ENCODE measurements around the gene RUNX3.
A peak's percentile ranks its signal among the peaks of the same experiment; 100 is the strongest.
"Not testable (repeated sequence)": the region's sequence is repeated elsewhere in the genome, so short reads cannot be mapped to it uniquely, and the experiment has no call there.

RUNX3 gene

GRCh38 chr1:24913616-24914225 is 16.4 kb downstream of the RUNX3 start:
- H3K36me3 Mint-ChIP-seq (ENCODE audit: low read depth): peaks cover 41% of the 10 kb centered on the region
- no peak overlapping the region for H3K27ac Mint-ChIP-seq
- no peak for DNase-seq (ENCODE audit: low spot score)
- H3K27me3 Mint-ChIP-seq (ENCODE audit: low read depth): no peaks in the 10 kb centered on the region
- no peaks in the 10 kb centered on the region for H3K9me3 Mint-ChIP-seq
- no peak overlapping the region for H3K4me3 Mint-ChIP-seq
- peaks cover 13% of the 10 kb centered on the region for H3K4me1 Mint-ChIP-seq (ENCODE audit: low read depth)

- no peaks in the 10 kb centered on the region for H3K9me3 Mint-ChIP-seq
- H3K36me3 Mint-ChIP-seq (ENCODE audit: low read depth): peaks cover 43% of the 10 kb centered on the region
- H3K27me3 Mint-ChIP-seq (ENCODE audit: low read depth): no peaks in the 10 kb centered on the region
- no peak overlapping the region for H3K4me3 Mint-ChIP-seq
- DNase-seq (ENCODE audit: low spot score): no peak
- H3K27ac Mint-ChIP-seq: peak overlapping the region; percentile 57
- peaks cover 13% of the 10 kb centered on the region for H3K4me1 Mint-ChIP-seq (ENCODE audit: low read depth)
These were observed 16.8 kb downstream of the RUNX3 start for GRCh38 chr1:24913274-24913604.

- H3K27ac Mint-ChIP-seq: peak overlapping the region; percentile 77
- peaks cover 13% of the 10 kb centered on the region for H3K4me1 Mint-ChIP-seq (ENCODE audit: low read depth)
- peaks cover 45% of the 10 kb centered on the region for H3K36me3 Mint-ChIP-seq (ENCODE audit: low read depth)
- DNase-seq (ENCODE audit: low spot score): no peak
- H3K27me3 Mint-ChIP-seq (ENCODE audit: low read depth): no peaks in the 10 kb centered on the region
- no peaks in the 10 kb centered on the region for H3K9me3 Mint-ChIP-seq
- no peak overlapping the region for H3K4me3 Mint-ChIP-seq
These were observed 17.5 kb downstream of the RUNX3 start for GRCh38 chr1:24912376-24913273.

GRCh38 chr1:24911651-24912155 is 18.4 kb downstream of the RUNX3 start:
- no peaks in the 10 kb centered on the region for H3K27me3 Mint-ChIP-seq (ENCODE audit: low read depth)
- H3K27ac Mint-ChIP-seq: peak overlapping the region; percentile 94
- no peak overlapping the region for H3K4me3 Mint-ChIP-seq
- DNase-seq (ENCODE audit: low spot score): no peak
- peaks cover 47% of the 10 kb centered on the region for H3K36me3 Mint-ChIP-seq (ENCODE audit: low read depth)
- peaks cover 13% of the 10 kb centered on the region for H3K4me1 Mint-ChIP-seq (ENCODE audit: low read depth)
- no peaks in the 10 kb centered on the region for H3K9me3 Mint-ChIP-seq

DNA sequence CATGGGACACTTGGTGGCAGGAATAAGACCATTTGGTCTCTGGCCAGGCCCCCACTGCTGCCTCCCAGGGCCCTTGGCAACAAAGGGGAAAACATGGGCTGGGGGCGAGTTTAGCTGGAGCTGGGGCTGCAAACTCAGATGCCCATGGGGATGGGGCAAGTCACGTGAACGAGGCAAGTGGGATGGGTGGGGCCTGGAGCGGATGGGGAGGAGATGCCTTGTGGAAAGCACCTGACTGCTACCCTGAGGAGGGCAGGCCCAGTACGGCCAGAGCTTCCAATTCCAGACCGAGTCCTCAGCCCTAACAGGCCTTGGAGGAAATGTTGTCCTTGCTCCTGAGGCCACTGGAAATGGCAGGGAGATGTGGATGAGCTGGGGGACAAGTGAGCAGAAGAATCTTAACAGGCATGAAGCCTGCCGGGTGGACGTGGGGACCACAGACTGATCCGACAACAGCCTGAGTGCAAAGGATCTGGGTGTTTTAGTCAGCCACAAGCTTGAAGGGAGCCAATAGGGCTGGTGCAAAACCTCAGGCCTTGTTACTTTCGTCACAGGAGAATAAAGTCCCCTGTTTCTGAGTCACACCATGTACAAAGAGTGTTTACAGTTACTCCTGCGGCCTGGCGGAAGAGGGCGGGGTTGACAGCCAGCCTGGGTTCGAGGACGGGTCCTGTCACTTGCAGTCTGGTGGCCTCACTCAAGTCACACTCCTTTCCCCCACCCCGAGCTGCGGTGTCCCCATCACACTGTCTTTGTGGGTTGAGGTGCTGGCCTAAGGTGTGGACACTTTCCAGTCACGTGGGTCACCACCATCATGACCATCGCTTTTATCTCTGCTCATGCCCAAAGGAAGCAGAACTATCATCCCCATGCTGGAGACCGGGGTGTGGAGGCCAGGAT is 19.1 kb downstream of the RUNX3 start:
- Mint-ChIP-seq H3K27me3 (ENCODE audit: low read depth) (no peaks in the 10 kb centered on the region), H3K27ac (peak overlapping the region; percentile 94), H3K4me1 (ENCODE audit: low read depth) (peaks cover 13% of the 10 kb centered on the region), H3K4me3 (peak overlapping the region; percentile 52), H3K36me3 (ENCODE audit: low read depth) (peaks cover 47% of the 10 kb centered on the region), H3K9me3 (no peaks in the 10 kb centered on the region)
- DNase-seq (ENCODE audit: low spot score): peak; percentile 38

DNA sequence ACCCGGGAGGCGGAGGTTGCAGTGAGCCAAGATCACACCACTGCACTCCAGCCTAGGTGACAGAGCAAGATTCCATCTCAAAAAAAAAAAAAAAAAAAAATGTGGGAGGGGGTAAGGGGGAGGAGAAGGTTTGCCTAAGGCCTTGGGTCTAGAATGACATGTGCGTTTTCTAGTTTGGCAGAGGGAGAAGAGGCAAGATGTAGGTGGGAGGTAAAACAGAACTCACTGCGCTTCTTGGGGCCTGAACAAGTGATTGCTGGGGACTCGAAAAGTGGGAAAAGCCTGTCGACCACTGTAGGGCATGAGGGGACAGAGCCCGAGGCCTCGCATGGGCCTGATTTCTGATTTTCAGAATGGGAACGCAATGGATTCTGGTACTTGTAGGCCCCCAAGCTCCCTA is 19.9 kb downstream of the RUNX3 start:
- Mint-ChIP-seq H3K4me1 (ENCODE audit: low read depth) (peaks cover 11% of the 10 kb centered on the region), H3K36me3 (ENCODE audit: low read depth) (peaks cover 44% of the 10 kb centered on the region)

DNA sequence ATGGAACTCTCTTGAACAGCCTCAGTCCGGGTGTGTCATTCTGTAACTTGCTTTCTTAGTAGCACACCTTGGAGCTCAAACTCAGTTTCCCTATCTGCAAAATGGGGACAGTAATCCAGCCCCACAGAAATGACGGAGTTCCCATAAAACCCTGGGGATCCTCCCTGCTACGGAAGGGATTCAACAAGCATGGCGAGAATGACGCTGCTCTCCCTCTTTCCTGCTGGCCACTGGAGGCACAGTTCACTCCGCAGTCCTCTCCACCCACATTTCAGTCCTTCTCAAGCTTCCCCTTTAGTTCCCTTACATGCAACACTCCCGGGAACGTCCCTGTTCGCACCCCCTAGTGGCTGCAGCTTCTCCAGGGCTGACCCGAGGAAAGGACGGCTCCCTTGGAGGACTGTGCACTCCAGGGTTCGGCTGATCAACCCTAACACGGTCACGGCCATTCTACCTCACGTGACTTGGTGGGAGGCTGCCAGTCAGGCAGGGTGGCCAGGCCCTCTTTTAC is 20.6 kb downstream of the RUNX3 start:
- H3K36me3 Mint-ChIP-seq (ENCODE audit: low read depth): peaks cover 40% of the 10 kb centered on the region
- H3K4me1 Mint-ChIP-seq (ENCODE audit: low read depth): peaks cover 10% of the 10 kb centered on the region

More for the DNA sequence above, 19.9 kb downstream of the RUNX3 start:
- H3K9me3 Mint-ChIP-seq: no peaks in the 10 kb centered on the region
- DNase-seq (ENCODE audit: low spot score): no peak
- H3K27me3 Mint-ChIP-seq (ENCODE audit: low read depth): no peaks in the 10 kb centered on the region
- no peak overlapping the region for H3K4me3 Mint-ChIP-seq
- peak overlapping the region; percentile 26 for H3K27ac Mint-ChIP-seq

GRCh38 chr1:24908591-24909259 is 21.4 kb downstream of the RUNX3 start:
- Mint-ChIP-seq H3K36me3 (ENCODE audit: low read depth) (peaks cover 44% of the 10 kb centered on the region), H3K4me3 (no peak overlapping the region), H3K27ac (no peak overlapping the region), H3K4me1 (ENCODE audit: low read depth) (peaks cover 10% of the 10 kb centered on the region), H3K27me3 (ENCODE audit: low read depth) (no peaks in the 10 kb centered on the region), H3K9me3 (no peaks in the 10 kb centered on the region)
- DNase-seq (ENCODE audit: low spot score): no peak

More for the DNA sequence above, 20.6 kb downstream of the RUNX3 start:
- no peaks in the 10 kb centered on the region for H3K27me3 Mint-ChIP-seq (ENCODE audit: low read depth)
- H3K27ac Mint-ChIP-seq: peak overlapping the region; percentile 39
- no peak overlapping the region for H3K4me3 Mint-ChIP-seq
- no peak for DNase-seq (ENCODE audit: low spot score)
- no peaks in the 10 kb centered on the region for H3K9me3 Mint-ChIP-seq

GRCh38 chr1:24907587-24908294 is 22.3 kb downstream of the RUNX3 start:
- H3K36me3 Mint-ChIP-seq (ENCODE audit: low read depth): peaks cover 43% of the 10 kb centered on the region
- not testable (repeated sequence) for DNase-seq (ENCODE audit: low spot score); H3K9me3 Mint-ChIP-seq; H3K4me3 Mint-ChIP-seq; H3K27me3 Mint-ChIP-seq (ENCODE audit: low read depth); H3K27ac Mint-ChIP-seq
- H3K4me1 Mint-ChIP-seq (ENCODE audit: low read depth): peaks cover 10% of the 10 kb centered on the region

DNA sequence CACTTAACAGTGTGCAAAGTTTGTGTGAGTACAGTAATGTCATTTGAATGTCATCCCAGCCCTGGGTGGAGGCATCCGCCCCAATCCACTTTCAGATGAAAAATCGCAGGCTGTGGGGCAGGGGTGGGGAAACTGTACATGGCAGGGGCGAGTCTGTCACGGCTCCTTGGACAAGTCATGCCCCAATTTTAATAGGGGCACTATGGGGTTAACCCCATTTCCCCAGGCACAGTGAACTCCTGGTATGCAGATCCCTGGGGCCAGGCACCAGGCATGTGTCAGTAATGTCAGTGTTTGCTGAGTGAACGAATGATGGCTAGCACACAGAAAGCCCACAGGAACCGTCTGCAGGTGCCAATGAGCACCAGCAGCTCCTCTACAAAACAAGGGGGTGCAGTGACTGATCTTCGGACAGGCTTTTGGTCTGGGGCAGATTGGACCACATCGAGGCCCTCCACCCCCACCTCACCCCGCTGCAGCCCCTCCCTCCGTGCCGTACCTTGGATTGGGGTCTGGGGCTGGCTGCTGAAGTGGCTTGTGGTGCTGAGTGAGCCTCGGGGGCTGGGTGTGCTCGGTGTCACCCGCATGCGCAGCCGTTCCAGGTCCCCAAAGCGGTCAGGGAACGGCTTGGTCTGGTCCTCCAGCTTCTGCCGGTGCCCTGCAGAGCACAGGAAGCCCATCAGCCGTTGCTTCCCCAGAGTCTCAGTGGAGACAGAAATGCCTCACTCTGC is 23.2 kb downstream of the RUNX3 start:
- peaks cover 41% of the 10 kb centered on the region for H3K36me3 Mint-ChIP-seq (ENCODE audit: low read depth)

GRCh38 chr1:24905979-24906720 is 23.9 kb downstream of the RUNX3 start:
- H3K36me3 Mint-ChIP-seq (ENCODE audit: low read depth): peaks cover 41% of the 10 kb centered on the region
- DNase-seq (ENCODE audit: low spot score): no peak
- H3K4me3 Mint-ChIP-seq: no peak overlapping the region
- peaks cover 5% of the 10 kb centered on the region for H3K4me1 Mint-ChIP-seq (ENCODE audit: low read depth)
- H3K27me3 Mint-ChIP-seq (ENCODE audit: low read depth): no peaks in the 10 kb centered on the region
- no peak overlapping the region for H3K27ac Mint-ChIP-seq
- no peaks in the 10 kb centered on the region for H3K9me3 Mint-ChIP-seq

More for the DNA sequence above, 23.2 kb downstream of the RUNX3 start:
- Mint-ChIP-seq H3K27me3 (ENCODE audit: low read depth) (no peaks in the 10 kb centered on the region), H3K27ac (no peak overlapping the region), H3K4me3 (no peak overlapping the region), H3K9me3 (no peaks in the 10 kb centered on the region), H3K4me1 (ENCODE audit: low read depth) (peaks cover 10% of the 10 kb centered on the region)
- DNase-seq (ENCODE audit: low spot score): no peak

All from T-helper 2 cell treated with Interferon-gamma antibody and Interleukin-4, amounts not matched to agents 5 μg/mL and 100 μg/mL, for 36 hours (primary cell).